GM10266 (cell line): ENCODE results near the gene HCN1.
"Not testable (repeated sequence)": the region's sequence is repeated elsewhere in the genome, so short reads cannot be mapped to it uniquely, and the experiment has no call there.

Experiments
- DNase-seq: peaks from one replicate; pipeline ENCODE4 v3.0.0; 2012; ENCODE audit errors: extremely low spot score
- TF ChIP-seq, protein P1 (sequence below): IDR thresholded peaks from 2 replicates; pipeline ENCODE4 v1.5.1; 2012; ENCODE audit warnings: mild to moderate bottlenecking, low read depth; ENCODE audit not compliant: control insufficient read depth, insufficient read depth; ENCODE audit errors: missing control alignments

Gene HCN1

DNA sequence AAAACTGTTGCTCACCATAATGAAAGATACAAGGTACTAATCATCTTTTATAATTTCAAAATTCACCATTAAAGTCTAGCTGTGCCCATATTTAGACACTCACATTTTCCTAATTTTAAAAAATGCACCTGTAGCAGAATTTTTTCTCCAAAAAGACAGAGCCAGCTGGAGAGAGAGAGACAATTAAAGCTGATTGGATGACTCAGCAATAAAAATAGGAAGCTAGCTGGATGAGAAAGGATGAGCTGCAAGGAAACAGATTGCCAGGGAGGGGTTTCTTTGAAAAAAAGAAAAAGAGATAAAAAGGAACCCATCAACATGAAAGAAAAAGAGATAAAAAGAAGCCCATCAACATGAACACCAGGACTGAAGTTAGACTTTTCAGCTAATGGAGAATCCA is 73.8 kb downstream of the HCN1 start:
- no peak for DNase-seq
- TF ChIP-seq, protein P1, sequence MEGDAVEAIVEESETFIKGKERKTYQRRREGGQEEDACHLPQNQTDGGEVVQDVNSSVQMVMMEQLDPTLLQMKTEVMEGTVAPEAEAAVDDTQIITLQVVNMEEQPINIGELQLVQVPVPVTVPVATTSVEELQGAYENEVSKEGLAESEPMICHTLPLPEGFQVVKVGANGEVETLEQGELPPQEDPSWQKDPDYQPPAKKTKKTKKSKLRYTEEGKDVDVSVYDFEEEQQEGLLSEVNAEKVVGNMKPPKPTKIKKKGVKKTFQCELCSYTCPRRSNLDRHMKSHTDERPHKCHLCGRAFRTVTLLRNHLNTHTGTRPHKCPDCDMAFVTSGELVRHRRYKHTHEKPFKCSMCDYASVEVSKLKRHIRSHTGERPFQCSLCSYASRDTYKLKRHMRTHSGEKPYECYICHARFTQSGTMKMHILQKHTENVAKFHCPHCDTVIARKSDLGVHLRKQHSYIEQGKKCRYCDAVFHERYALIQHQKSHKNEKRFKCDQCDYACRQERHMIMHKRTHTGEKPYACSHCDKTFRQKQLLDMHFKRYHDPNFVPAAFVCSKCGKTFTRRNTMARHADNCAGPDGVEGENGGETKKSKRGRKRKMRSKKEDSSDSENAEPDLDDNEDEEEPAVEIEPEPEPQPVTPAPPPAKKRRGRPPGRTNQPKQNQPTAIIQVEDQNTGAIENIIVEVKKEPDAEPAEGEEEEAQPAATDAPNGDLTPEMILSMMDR, result no peak

DNA sequence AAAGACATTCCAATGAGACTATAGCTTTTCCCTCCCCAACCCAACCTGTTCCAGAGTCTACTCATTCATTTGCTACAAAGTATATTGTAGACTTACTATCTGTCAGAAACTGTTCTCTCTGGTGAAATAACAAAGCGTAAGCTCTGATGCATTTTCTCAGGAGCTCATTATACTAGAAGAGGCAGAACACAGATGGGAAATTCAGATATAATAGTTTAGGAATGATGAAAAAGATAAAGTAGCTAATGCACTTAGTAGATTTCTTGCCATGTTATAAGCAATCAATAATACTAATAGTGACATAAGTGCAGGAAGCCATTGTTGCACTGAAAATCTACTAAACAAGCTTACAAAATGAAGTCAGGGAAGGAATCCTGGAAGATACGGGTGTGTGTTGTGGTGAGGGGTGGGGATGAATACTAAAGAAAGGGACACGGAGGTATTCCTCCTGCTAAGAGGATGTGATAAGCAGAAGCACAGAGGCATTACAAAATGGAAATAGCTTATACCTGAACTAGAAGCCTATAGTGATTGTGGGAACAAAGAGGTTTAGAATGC is 78.2 kb downstream of the HCN1 start:
- TF ChIP-seq, protein P1, result no peak
- DNase-seq, result no peak

DNA sequence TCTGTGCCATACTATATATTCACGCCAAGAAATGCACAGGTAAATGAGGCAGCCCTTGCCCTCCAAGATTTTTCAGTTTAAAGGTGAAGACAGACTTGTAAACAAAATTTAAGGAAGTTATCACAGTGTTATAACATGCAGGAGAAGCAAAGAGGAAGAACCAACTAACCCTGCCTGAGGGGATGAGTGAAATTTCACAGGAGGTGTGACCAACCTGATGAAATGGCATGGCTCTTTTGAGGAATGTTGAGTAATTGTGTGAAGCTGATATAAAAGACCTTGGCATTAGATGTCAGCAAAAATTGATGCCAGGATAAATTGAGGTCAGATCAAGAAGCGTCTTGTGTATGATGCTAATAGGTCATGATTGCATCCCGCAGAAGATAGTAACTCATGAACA is 86.5 kb downstream of the HCN1 start:
- TF ChIP-seq, protein P1, result no peak
- DNase-seq, result no peak

DNA sequence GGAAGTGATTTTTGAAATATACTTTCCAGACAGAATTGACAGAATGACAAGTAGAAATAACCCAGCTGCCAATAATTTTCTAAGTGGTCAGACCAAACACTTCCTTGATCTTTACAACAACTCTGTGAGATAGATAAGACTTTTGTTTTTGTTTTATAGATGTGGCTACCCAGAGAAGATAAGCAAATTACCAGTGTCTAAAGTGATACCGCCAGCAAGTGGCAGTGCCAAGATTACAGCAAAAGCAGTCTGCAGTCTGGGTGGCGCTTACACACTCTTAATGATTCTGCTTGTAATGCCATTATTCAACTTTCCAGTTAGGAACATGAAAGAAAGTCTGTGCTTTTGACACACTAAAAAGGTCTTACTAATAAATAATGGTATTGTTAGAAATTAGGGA is 92.1 kb downstream of the HCN1 start:
- DNase-seq, result no peak
- TF ChIP-seq, protein P1, result no peak

DNA sequence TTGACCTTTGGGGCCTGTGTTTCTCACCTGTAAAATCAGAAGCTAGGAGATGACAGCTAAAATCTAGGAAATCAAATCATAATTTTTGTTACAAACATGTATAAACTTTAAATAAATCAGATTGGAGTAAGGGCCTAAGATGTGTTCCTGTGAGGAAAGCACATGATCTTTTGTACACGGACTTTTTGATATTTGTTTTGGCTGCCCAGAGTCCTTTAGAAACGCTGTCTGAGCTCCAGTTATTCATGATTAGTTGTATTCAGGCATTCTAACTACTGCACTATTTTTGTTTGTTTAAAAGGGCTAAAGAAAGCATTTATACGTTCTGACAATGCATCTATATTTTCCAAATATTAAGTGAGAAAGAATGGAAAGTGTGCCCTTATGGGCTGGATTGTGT is 94.8 kb downstream of the HCN1 start:
- TF ChIP-seq, protein P1, result no peak
- no peak for DNase-seq

DNA sequence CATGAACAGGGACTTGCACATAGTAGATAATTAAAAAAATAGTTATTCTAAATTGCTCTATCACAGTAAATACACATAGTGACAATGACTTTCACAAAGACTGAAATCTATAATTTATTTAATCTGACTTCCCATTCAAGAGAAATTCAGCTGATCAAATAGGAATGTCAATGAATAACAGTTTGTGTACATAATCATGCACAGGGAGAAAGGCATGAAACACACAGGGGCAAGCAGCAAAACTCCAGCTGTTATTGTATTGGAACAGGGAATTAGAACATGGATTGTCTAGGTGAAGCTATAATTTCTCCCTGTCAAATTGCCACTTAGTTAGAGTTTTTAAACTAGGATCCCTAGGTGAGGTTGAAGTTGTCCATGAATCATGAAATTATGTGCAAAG is 99.9 kb downstream of the HCN1 start:
- TF ChIP-seq, protein P1, result no peak
- no peak for DNase-seq

DNA sequence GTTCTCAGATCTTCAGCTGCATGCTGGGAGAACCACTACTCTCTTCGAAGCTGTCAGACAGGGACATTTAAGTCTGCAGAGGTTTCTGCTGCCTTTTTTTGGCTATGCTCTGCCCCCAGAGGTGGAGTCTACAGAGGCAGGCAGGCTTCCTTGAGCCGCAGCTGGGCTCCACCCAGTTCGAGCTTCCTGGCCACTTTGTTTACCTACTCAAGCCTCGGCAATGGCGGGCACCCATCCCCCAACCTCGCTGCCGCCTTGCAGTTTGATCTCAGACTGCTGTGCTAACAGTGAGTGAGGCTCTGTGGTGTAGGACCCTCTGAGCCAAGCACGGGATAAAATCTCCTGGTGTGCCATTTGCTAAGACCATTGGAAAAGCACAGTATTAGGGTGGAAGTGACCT is 110.2 kb downstream of the HCN1 start:
- not testable (repeated sequence) for DNase-seq

DNA sequence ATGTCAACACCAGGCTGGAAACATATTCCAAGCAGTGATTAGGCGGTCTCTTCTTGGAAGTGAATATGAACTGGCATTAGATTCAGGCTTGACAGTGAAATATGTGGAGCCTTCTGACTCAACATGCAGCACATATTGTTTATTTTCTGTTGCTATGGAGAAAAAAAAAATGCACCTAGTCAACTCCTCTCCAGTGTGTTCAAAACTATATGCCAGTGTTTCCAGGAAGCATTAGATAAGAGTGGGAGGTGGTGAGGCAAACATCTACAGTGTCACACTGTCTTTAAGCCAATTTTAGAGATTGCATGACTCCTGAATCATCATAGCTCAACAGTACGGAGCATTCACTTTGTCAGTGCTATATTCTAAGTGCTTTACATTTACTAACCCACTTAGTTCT is 117.9 kb downstream of the HCN1 start:
- no peak for DNase-seq
- TF ChIP-seq, protein P1, result no peak
